Lower leg skin (tissue), 4 donors: ENCODE results near the gene PLD3. TPM values are rescaled to one million over a fixed set of nuclear protein-coding genes. Genes with fewer than 3 reads are reported as not detected.

ENCODE experiments used
- DNase-seq, 2 donors: peaks; one replicate each; pipeline ENCODE4 v3.0.0-alpha.2; 2019; ENCODE audit warnings: low spot score in 2 of 2
- H3K4me3 ChIP-seq: fragments of 200-600 bp; sonication (generic); 2 replicates; pipeline ENCODE4 v1.5.1; 2017; ENCODE audit warnings: mild to moderate bottlenecking, low read depth; ENCODE audit not compliant: poor library complexity, severe bottlenecking
- POLR2A ChIP-seq, 2 donors: fragments of 450-650 bp; IDR thresholded peaks; one replicate each; pipeline ENCODE4 v1.6.1; 2016 to 2017; ENCODE audit warnings: antibody characterized with exemption in 2 of 2, mild to moderate bottlenecking in 1 of 2, moderate library complexity in 1 of 2
- WGBS, 2 donors: methylation state at CpG; one replicate each; pipeline ENCODE4 v1.1.5; 2018; 5-methylcytosine and 5-hydroxymethylcytosine counted together
- intact Hi-C: fragments of 100-400 bp; cut with DNase I; formaldehyde crosslinking; loops from one replicate; pipeline ENCODE4 v1.15.0; 2023; ENCODE audit warnings: low total_unique reads
- total RNA-seq, 4 donors: library from RNA; depleted of rRNA; stranded (reverse); fragments of >200 nt; gene quantifications; one replicate each; pipeline ENCODE4 v1.1.0, GENCODE V29; 2016
- TF ChIP-seq, protein P1 (sequence below), 3 donors: fragments of 450-650 bp; IDR thresholded peaks; one replicate each; pipeline ENCODE4 v1.5.1; 2016; ENCODE audit warnings: antibody characterized with exemption in 3 of 3, mild to moderate bottlenecking in 3 of 3, moderate library complexity in 2 of 3

Gene PLD3
- total RNA-seq, 4 donors from 2014 or later: 188 to 287 (median 256) TPM

DNA sequence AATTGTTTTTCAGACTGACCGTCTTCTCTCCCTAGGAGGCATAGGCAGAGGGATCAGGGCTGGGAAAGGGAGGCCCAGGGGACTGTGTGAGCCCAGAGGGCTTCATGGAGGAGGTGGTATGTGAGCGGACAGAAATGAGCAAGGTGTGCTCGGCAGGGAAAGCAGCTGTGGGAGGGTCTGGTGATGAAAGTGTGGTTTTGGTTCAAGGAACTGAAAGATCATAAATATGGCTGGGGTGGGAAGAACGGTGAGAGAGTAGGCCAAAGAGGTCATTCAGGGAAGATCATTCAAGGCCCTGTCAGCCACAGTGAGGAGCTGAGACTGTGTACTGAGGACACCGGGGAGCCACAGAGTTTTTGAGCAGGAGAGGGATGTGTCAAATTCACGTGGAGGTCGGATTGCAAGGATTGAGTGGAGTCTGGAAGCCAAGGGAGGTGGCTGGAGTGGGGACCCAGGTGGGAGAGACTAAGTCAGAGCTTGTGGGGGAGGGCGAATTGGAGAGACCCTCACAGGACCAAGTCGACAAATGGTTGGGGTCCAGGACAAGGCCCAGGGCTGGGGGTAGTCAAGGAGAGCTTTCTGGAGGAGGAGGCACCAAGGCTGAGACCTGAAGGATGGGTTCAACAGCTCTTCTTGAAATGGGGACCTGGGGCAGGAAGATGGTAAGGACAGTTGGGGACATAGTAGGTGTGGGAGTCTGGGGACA lies 7.6 kb downstream of the PLD3 start:
- DNase-seq: no peak
- TF ChIP-seq, protein P1, sequence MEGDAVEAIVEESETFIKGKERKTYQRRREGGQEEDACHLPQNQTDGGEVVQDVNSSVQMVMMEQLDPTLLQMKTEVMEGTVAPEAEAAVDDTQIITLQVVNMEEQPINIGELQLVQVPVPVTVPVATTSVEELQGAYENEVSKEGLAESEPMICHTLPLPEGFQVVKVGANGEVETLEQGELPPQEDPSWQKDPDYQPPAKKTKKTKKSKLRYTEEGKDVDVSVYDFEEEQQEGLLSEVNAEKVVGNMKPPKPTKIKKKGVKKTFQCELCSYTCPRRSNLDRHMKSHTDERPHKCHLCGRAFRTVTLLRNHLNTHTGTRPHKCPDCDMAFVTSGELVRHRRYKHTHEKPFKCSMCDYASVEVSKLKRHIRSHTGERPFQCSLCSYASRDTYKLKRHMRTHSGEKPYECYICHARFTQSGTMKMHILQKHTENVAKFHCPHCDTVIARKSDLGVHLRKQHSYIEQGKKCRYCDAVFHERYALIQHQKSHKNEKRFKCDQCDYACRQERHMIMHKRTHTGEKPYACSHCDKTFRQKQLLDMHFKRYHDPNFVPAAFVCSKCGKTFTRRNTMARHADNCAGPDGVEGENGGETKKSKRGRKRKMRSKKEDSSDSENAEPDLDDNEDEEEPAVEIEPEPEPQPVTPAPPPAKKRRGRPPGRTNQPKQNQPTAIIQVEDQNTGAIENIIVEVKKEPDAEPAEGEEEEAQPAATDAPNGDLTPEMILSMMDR (IDR thresholded peaks at IDR 0.05): no peak
- no peak for TF ChIP-seq POLR2A (IDR thresholded peaks at IDR 0.05)
- WGBS, 2 donors: 82% methylated on average over 9 of the region's 9 CpGs
- intact Hi-C loops: no loop called here
- no peak overlapping the region for H3K4me3 ChIP-seq

DNA sequence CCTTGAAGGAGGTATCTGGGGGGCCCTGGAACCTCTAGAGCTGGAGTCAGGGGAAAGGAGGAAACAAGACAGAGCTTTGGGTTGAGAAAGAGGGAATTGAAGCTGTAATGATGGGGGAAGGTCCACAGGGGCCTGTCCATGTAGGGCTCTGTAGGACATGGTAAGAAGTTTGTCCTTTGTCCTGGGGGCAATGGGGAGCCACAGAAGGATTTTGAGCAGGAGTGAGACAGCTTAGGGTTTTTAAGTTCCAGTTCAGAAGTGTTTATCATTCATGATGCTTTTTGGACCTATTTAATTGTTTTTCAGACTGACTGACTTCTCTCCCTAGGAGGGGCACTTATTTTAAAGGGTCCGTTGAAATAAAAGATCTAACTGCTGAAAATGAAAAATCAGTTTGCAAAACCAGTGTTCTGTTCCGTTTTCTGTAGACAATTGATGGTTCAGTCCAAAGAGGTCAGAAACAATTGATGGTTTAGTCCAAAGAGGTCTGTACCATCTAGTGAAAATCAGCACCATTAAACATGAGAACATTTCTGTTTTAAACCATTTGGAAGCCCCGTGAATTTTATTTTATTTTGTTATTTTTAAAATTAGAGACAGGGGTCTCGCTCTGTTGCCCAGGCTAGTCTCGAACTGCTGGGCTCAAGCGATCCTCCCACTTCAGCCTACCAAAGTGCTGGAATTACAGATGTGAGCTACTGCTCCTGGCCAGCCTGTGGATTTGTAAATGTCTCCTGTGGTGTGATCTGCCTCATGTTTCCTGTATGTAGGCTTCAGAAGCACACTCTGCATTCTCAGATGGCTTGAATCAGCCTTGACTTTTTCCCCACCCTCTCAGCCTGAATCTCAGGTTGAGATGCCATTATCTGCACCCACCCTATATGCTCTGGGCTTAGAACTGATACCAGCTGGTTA lies 8.4 kb downstream of the PLD3 start:
- 85 to 89% methylated on average over 6 of the region's 6 CpGs for WGBS, 2 donors

DNA sequence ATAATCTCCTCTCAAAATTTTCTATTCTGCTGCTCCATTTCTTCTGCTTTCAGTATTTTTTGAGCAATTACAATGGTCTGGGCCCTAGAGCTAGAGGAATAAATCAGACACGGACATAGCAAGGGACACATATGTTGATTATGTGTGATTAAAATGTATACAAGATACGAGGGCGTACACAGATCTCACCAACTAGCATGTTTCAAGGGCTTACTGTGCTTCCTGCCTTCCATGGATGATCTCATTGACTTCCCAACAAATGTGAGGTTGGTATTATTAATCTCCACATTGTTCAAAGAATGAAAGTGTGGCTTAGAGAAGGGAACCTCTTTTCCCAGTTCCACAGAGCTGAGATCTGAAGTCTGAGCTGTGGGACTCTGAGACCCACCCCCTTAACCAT lies 9.1 kb downstream of the PLD3 start:
- WGBS, 2 donors: 78 to 79% methylated on average over 3 of the region's 3 CpGs
- no peak for TF ChIP-seq POLR2A (IDR thresholded peaks at IDR 0.05)
- TF ChIP-seq, protein P1 (IDR thresholded peaks at IDR 0.05): no peak
- intact Hi-C loops: no loop called here
- no peak for DNase-seq
- no peak overlapping the region for H3K4me3 ChIP-seq

More for the DNA sequence above, 8.4 kb downstream of the PLD3 start:
- TF ChIP-seq, protein P1 (IDR thresholded peaks at IDR 0.05): no peak
- no peak for TF ChIP-seq POLR2A (IDR thresholded peaks at IDR 0.05)
- intact Hi-C loops: no loop called here
- no peak for DNase-seq
- H3K4me3 ChIP-seq: no peak overlapping the region

DNA sequence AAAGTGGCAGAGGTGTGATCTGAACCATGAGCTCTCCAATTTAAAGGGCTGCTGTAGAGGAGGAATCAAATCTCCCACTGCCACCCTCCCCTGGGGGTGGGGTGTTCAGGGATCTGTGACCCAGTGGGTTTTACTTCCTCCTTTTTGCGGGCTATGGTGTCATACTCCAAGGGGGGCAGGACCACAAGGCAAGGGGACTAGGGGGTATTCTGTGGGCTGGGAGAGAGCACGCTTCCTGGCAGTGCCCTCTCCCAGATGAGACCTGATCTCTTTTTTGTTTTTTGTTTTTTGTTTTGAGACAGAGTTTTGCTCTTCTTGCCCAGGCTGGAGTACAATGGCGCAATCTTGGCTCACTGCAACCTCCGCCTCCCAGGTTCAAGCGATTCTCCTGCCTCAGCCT lies 10.3 kb downstream of the PLD3 start:
- no peak for TF ChIP-seq POLR2A (IDR thresholded peaks at IDR 0.05)
- TF ChIP-seq, protein P1 (IDR thresholded peaks at IDR 0.05): no peak
- DNase-seq: no peak
- intact Hi-C loops: no loop called here
- 84 to 89% methylated on average over 5 of the region's 5 CpGs for WGBS, 2 donors
- H3K4me3 ChIP-seq: no peak overlapping the region

DNA sequence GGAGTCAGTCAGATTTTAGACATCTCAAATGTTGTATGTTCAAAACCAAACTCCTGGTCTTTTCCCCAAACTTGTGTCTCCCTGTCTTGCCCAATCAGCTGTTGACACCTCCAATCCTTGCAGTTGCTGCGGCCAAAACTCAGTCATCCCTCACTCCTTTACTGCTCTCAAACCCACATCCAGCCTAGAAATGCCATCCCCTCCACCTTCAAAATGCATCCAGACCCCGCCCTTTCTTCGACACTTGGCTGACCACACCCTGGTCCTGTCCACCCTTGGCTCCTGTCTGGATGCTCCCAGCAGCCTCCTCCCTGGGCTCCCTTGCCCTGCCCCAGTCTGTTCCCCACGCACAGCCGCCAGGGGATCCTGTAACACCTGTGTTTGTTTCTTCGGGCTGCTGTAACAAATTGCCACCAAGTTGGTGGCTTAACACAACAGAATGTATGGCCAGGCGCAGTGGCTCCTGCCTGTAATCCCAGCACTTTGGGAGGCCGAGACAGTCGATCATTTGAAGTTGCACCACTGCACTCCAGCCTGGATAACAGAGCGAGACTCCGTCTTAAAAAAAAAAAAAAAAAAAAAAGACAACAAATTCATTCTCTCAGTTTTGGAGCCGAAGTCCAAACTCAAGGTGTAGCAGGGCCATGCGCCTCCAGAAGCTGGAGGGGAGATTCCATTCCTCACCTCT lies 11.7 kb downstream of the PLD3 start:
- intact Hi-C loops: no loop called here
- WGBS, 2 donors: 86 to 87% methylated on average over 13 of the region's 13 CpGs

More for the DNA sequence above, 11.7 kb downstream of the PLD3 start:
- TF ChIP-seq POLR2A (IDR thresholded peaks at IDR 0.05): no peak
- TF ChIP-seq, protein P1 (IDR thresholded peaks at IDR 0.05): no peak
- H3K4me3 ChIP-seq: no peak overlapping the region
- no peak for DNase-seq
